ENCODE data around the gene EPB41L2. TPM values are rescaled to one million over a fixed set of nuclear protein-coding genes. Genes with fewer than 3 reads are reported as not detected.

EPB41L2 gene
- total and polyA plus RNA-seq, 2 experiments from 2014 or later = 27.4 to 35.8 TPM

- Histone ChIP-seq H2AFZ (no peak overlapping the region), H3K79me2 (peaks cover 70% of the 10 kb centered on the region), H3K27ac (no peak overlapping the region), H3K36me3 (replicated peaks; ENCODE audit: insufficient read depth, low read depth) (no peaks in the 10 kb centered on the region), H3K4me1 (ENCODE audit: insufficient read depth) (peaks cover 21% of the 10 kb centered on the region), H3K9me2 (replicated peaks; ENCODE audit: insufficient read depth) (no peaks in the 10 kb centered on the region), H3K9me3 (ENCODE audit: low read depth) (no peaks in the 10 kb centered on the region), H3K4me2 (no peak overlapping the region), H4K20me1 (ENCODE audit: insufficient read depth, poor library complexity, severe bottlenecking) (no peaks in the 10 kb centered on the region), H3K27me3 (no peaks in the 10 kb centered on the region), H3K4me3 (no peak overlapping the region)
- WGBS (ENCODE audit: low lambda C conversion rate, missing lambda C conversion rate) = 88% methylated on average over 5 of the region's 5 CpGs
- no peak for DNase-seq (ENCODE audit: low spot score)
- no peak for TF ChIP-seq CTCF (IDR thresholded peaks at IDR 0.05; ENCODE audit: poor library complexity)
- TF ChIP-seq EZH2phosphoT487 (IDR thresholded peaks at IDR 0.05; ENCODE audit: low read depth, severe bottlenecking, unreplicated experiment) = no peak
- no peak for TF ChIP-seq EZH2 (IDR thresholded peaks at IDR 0.05; ENCODE audit: borderline replicate concordance)
These were observed 98.0 kb downstream of the EPB41L2 start for GRCh38 chr6:130964808-130965604.

- H3K9me2 ChIP-seq (replicated peaks; ENCODE audit: insufficient read depth) = no peaks in the 10 kb centered on the region
- DNase-seq (ENCODE audit: low spot score) = no peak
- H3K9me3 ChIP-seq (ENCODE audit: low read depth) = no peaks in the 10 kb centered on the region
- no peaks in the 10 kb centered on the region for H3K27me3 ChIP-seq
- peaks cover 72% of the 10 kb centered on the region for H3K79me2 ChIP-seq
- no peak for TF ChIP-seq EZH2 (IDR thresholded peaks at IDR 0.05; ENCODE audit: borderline replicate concordance)
- no peak for TF ChIP-seq EZH2phosphoT487 (IDR thresholded peaks at IDR 0.05; ENCODE audit: low read depth, severe bottlenecking, unreplicated experiment)
- no peak for TF ChIP-seq CTCF (IDR thresholded peaks at IDR 0.05; ENCODE audit: poor library complexity)
- no peak overlapping the region for H2AFZ ChIP-seq
- no peaks in the 10 kb centered on the region for H3K36me3 ChIP-seq (replicated peaks; ENCODE audit: insufficient read depth, low read depth)
- WGBS (ENCODE audit: low lambda C conversion rate, missing lambda C conversion rate) = 96% methylated on average over 2 of the region's 2 CpGs
- no peak overlapping the region for H3K27ac ChIP-seq
- H3K4me2 ChIP-seq = no peak overlapping the region
- H3K4me1 ChIP-seq (ENCODE audit: insufficient read depth) = peaks cover 15% of the 10 kb centered on the region
- H3K4me3 ChIP-seq = no peak overlapping the region
- H4K20me1 ChIP-seq (ENCODE audit: insufficient read depth, poor library complexity, severe bottlenecking) = no peaks in the 10 kb centered on the region
These were observed 98.8 kb downstream of the EPB41L2 start for GRCh38 chr6:130964289-130964688.

DNA sequence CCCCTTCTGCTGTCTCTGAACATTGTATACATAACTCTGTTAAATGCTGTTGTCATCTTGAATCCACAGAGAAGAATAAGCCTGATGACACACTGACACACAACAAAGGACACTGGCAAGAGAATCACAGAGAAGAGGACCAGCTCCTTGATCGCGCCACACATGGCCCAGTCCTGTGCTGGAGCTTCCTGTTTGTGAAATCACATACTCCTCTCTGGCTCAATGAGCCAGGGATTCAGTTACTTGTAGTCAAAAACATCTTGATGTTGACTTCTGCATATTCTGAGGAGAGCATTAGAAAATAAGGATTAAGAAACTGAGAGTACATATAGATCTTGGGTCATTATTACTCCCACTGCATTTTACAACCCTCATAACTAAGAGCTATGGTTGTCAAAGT lies 100.1 kb downstream of the EPB41L2 start:
- H4K20me1 ChIP-seq (ENCODE audit: insufficient read depth, poor library complexity, severe bottlenecking) = no peaks in the 10 kb centered on the region
- H3K4me3 ChIP-seq = no peak overlapping the region
- no peak overlapping the region for H3K4me2 ChIP-seq
- TF ChIP-seq EZH2phosphoT487 (IDR thresholded peaks at IDR 0.05; ENCODE audit: low read depth, severe bottlenecking, unreplicated experiment) (no peak), EZH2 (IDR thresholded peaks at IDR 0.05; ENCODE audit: borderline replicate concordance) (no peak), CTCF (IDR thresholded peaks at IDR 0.05; ENCODE audit: poor library complexity) (no peak)
- no peak overlapping the region for H2AFZ ChIP-seq
- no peaks in the 10 kb centered on the region for H3K9me3 ChIP-seq (ENCODE audit: low read depth)
- no peak for DNase-seq (ENCODE audit: low spot score)
- H3K4me1 ChIP-seq (ENCODE audit: insufficient read depth) = peaks cover 2% of the 10 kb centered on the region
- H3K27me3 ChIP-seq = no peaks in the 10 kb centered on the region
- H3K27ac ChIP-seq = no peak overlapping the region
- peaks cover 74% of the 10 kb centered on the region for H3K79me2 ChIP-seq
- H3K9me2 ChIP-seq (replicated peaks; ENCODE audit: insufficient read depth) = no peaks in the 10 kb centered on the region
- WGBS (ENCODE audit: low lambda C conversion rate, missing lambda C conversion rate) = 66% methylated on average over 2 of the region's 2 CpGs
- no peaks in the 10 kb centered on the region for H3K36me3 ChIP-seq (replicated peaks; ENCODE audit: insufficient read depth, low read depth)
